ENCODE results near the gene FAAP20.

Gene FAAP20

DNA sequence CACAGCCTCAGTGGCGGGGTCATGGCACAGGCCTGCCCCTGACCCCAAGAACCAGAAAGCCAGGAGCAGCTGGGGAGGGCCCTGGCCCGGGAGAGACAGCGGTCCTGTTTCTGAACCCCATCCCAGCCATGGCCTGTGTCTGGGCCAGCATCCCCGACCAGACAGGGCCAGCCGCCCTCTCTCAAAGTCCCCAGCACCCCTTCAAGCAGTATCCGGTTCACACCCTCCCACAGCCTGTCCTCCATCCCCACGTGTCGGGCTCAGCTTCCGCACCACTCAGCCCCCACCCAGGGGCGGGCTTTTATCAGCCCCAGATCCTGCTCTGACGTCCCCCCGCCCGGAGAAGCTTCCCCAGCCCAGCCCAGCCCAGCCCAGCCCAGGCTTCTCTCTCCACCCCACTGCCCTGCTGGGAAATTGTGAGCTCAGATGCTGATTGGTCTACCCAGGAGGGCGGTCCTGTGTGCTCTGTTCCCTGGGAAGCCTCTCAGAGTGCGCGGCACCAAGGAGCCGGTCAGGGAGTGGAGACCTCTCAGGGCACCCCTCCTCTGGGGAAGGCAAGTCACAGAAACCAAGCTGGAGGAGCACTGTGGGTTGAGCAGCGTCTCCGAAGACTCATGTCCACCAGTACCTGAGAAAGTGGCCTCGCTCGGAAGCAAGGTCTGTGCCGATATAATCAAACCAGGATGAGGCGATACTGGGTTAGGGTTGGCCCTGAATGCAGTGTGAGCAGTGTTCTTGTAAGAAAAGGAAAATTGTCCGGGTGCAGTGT lies 4.7 kb upstream of the FAAP20 start:
- peaks cover 6% of the 10 kb centered on the region; the same call in 1 of the 2 replicates for H3K4me1 ChIP-seq (ENCODE audit: insufficient read depth, low read length)
- H3K36me3 ChIP-seq (ENCODE audit: insufficient read depth, low read length): no peaks in the 10 kb centered on the region
- peak overlapping the region; percentile 87 for H3K9ac ChIP-seq (ENCODE audit: low read depth, low read length)
- H3K9me3 ChIP-seq (ENCODE audit: control insufficient read depth, insufficient read depth, low read length): no peaks in the 10 kb centered on the region

- no peaks in the 10 kb centered on the region for H3K9me3 ChIP-seq (ENCODE audit: control insufficient read depth, insufficient read depth, low read length)
- H3K9ac ChIP-seq (ENCODE audit: low read depth, low read length): no peak overlapping the region; the same call in 1 of the 2 replicates
Measured at GRCh38 chr1:2198571-2198970, 4.0 kb upstream of the FAAP20 start.

GRCh38 chr1:2197707-2198165 lies 3.2 kb upstream of the FAAP20 start:
- Histone ChIP-seq H3K36me3 (ENCODE audit: insufficient read depth, low read length) (no peaks in the 10 kb centered on the region), H3K4me1 (ENCODE audit: insufficient read depth, low read length) (no peaks in the 10 kb centered on the region; the same call in 1 of the 2 replicates), H3K9me3 (ENCODE audit: control insufficient read depth, insufficient read depth, low read length) (no peaks in the 10 kb centered on the region), H3K9ac (ENCODE audit: low read depth, low read length) (no peak overlapping the region)

More at GRCh38 chr1:2198571-2198970, 4.0 kb upstream of the FAAP20 start:
- Histone ChIP-seq H3K36me3 (ENCODE audit: insufficient read depth, low read length) (no peaks in the 10 kb centered on the region), H3K4me1 (ENCODE audit: insufficient read depth, low read length) (no peaks in the 10 kb centered on the region; the same call in 1 of the 2 replicates)

DNA sequence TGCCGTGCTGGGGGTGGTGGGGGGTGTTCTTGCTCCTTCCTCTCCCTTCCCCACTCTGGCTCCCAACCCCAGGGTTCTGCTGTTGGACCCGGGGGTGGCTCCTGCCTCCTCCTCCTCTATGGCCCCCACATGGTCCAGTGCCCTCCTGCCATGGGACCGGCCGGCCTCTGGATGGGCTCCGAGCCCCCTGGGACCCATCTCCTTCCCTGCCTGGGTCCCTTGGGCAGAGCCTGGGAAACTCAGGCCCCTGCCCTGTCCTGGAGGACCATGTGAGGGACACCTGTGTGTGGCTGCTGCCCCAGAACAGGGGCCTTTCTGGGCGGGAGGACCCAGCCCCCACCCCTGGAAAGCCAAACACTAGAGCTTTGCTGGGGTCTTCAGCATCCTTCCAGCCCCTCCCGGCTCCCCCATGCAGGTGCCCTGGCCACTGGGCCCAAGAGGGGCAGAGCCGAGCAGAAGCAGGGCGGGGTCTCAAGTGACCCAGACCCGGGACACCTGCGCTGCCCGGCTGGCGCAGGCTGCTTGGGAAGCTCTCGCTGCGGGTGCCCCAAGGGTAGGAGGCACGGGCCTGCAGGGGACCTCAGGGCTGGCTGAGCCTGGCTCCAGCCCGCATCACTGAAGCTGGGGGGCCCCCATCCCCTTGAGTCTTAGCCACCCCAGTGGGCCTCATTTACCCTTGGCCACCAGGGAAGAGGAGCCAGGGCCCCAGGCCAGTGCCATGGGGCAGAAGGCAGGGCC lies 2.5 kb upstream of the FAAP20 start:
- Histone ChIP-seq H3K9me3 (ENCODE audit: control insufficient read depth, insufficient read depth, low read length) (no peaks in the 10 kb centered on the region), H3K9ac (ENCODE audit: low read depth, low read length) (no peak overlapping the region), H3K36me3 (ENCODE audit: insufficient read depth, low read length) (no peaks in the 10 kb centered on the region), H3K4me1 (ENCODE audit: insufficient read depth, low read length) (no peaks in the 10 kb centered on the region; the same call in 1 of the 2 replicates)

DNA sequence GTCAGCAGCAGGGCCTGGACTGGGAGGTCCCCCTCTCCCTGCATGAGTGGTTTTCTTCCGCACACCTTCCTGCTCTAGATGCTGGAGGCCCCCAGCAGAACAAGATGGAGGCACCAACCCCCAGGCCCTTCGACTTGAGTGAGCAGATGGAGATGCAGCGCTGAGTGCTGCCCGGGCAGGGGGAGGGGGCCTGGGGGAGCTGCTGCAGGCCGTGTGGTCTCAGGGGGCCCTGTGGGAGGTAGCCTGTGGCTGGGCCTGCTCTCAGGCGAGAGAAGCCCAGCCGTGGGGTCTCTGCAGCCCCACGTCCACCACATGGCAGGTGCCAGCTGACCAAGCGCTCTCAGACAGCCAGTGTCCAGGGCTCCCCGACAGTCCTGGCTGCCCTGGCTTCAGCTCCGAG lies 1.2 kb upstream of the FAAP20 start:
- no peaks in the 10 kb centered on the region for H3K9me3 ChIP-seq (ENCODE audit: control insufficient read depth, insufficient read depth, low read length)
- no peak overlapping the region for H3K9ac ChIP-seq (ENCODE audit: low read depth, low read length)
- no peaks in the 10 kb centered on the region; the same call in 1 of the 2 replicates for H3K4me1 ChIP-seq (ENCODE audit: insufficient read depth, low read length)
- no peaks in the 10 kb centered on the region for H3K36me3 ChIP-seq (ENCODE audit: insufficient read depth, low read length)

DNA sequence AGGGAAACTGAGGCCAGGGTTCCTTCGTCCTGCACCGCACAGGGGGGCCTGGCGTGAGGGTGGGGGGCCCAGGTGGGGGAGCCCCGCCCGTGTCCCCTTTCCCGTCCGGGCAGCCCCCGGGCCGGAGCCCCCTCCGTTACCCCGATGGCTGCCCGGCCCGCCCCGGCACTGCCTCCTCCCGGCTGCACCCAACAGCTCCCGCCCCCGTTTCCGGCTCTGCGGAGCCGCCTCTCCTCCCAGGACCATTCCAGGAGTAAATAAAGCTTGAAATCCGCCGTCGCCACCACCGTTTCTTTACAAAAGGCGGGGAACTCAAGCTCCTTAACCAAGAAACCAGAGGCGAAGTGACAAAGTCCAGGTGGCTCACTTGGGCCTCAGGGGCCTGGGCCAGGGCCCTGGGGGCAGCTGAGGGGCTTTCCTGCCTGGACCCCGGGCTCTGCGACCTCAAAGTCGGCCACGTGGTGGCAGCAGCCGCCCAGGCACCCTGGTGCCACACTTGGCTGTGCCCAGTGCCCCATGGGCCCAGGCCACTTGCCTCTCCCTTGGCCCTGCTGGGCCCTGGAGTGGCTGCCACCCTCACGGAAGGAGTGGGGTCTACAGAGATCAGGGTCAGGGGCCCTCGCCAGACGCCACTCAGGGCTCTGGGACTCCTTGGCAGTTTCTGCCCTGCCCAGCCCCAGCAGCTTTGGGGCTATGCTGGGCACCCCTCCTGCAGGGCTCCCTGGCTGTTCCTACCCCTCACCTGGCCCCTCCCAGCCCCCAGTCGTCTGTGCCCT lies 514 bp upstream of the FAAP20 start:
- Histone ChIP-seq H3K4me1 (ENCODE audit: insufficient read depth, low read length) (no peaks in the 10 kb centered on the region; the same call in 1 of the 2 replicates), H3K36me3 (ENCODE audit: insufficient read depth, low read length) (no peaks in the 10 kb centered on the region), H3K9me3 (ENCODE audit: control insufficient read depth, insufficient read depth, low read length) (no peaks in the 10 kb centered on the region), H3K9ac (ENCODE audit: low read depth, low read length) (peak overlapping the region; percentile 42)

DNA sequence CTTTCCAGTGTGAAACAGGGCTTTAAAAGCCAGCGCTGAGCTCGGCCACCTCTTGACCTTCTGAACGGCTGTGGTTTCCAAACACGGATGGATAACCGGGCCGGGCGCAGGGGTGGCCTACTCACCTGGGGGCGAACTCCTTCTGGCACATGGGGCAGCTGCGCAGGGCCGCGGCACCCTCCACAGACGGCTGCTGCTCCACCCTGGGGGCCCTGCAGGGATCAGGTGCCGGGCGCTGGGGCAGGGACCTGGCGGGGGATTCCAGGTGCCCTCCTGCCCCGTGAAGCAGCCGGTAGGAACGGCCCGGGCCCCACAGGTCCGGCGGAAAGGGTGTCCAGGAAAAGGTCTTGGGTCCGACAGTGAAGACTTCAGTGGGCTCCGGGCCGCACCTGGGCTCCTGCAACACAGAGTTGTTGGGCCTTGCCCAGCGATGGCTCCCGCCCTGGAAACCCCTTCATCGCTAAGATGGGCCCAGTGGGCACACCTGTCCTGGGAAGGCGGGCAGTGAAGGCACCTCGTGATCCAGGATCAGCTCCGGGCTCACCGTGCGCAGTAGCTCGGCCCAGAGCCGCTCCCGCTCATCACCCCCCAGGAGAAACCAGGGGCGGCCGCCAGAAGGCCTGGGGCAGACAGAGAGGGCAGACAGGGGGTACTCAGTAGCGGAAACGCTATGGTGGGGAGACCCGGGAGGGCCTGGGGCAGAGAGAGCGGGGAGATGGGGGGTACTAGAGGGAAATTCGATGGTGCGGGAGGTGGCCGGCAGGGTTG lies 874 bp downstream of the FAAP20 start:
- Histone ChIP-seq H3K9me3 (ENCODE audit: control insufficient read depth, insufficient read depth, low read length) (no peaks in the 10 kb centered on the region), H3K36me3 (ENCODE audit: insufficient read depth, low read length) (no peaks in the 10 kb centered on the region), H3K9ac (ENCODE audit: low read depth, low read length) (peak overlapping the region; percentile 67), H3K4me1 (ENCODE audit: insufficient read depth, low read length) (no peaks in the 10 kb centered on the region; the same call in 1 of the 2 replicates)

DNA sequence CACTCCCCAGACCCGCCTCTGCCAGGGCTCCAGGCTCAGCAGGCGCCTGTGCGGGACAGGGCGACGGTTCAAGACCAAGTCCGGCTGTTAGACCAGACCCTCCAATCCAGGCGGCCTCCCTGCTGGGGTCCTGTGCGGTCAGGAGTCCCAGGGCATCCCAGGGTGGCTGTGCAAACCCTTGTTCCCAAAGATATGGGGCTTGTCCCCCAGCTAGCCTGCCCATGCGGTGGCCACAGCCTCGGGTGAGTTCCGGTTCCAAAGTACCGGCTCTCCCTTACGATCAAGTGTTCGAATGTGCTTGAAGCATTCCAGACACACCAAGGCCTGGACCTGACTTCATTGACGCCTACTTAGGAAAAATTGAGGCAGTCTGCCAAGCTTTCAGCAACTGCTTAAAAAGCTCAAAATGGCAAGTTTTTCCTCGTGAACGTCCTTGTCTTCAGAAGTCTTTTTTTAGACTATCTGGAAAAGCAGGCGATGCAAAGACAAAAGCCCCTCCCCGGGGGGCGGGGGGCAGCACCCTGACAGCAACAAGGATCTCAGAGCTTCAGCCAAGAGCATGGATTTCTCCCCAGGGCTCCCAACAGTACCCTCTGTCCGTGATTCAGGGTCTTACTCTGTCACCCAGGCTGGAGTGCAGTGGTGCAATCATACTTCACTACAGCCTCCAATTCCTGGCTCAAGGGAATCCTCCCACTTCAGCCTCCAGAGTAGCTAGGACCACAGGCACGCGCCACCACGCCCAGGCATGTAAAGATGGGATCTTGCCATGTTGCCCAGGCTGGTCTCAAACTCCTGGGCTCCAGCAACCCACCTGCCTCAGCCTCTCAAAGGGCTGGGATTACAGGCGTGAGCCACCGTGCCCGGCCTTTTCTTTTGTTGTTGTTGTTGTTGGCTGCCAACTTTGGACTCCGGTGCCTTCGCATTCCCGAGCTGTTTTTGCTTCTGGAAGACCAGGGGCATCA lies 2.3 kb downstream of the FAAP20 start:
- H3K36me3 ChIP-seq (ENCODE audit: insufficient read depth, low read length): no peaks in the 10 kb centered on the region
- no peak overlapping the region for H3K9ac ChIP-seq (ENCODE audit: low read depth, low read length)
- no peaks in the 10 kb centered on the region; the same call in 1 of the 2 replicates for H3K4me1 ChIP-seq (ENCODE audit: insufficient read depth, low read length)
- no peaks in the 10 kb centered on the region for H3K9me3 ChIP-seq (ENCODE audit: control insufficient read depth, insufficient read depth, low read length)

GRCh38 chr1:2190491-2190976 lies 4.0 kb downstream of the FAAP20 start:
- Histone ChIP-seq H3K9me3 (ENCODE audit: control insufficient read depth, insufficient read depth, low read length) (no peaks in the 10 kb centered on the region), H3K4me1 (ENCODE audit: insufficient read depth, low read length) (no peaks in the 10 kb centered on the region; the same call in 1 of the 2 replicates), H3K36me3 (ENCODE audit: insufficient read depth, low read length) (no peaks in the 10 kb centered on the region; the same call in 1 of the 2 replicates), H3K9ac (ENCODE audit: low read depth, low read length) (no peak overlapping the region)

GRCh38 chr1:2189459-2190425 lies 4.8 kb downstream of the FAAP20 start:
- no peaks in the 10 kb centered on the region; the same call in 1 of the 2 replicates for H3K4me1 ChIP-seq (ENCODE audit: insufficient read depth, low read length)
- H3K9me3 ChIP-seq (ENCODE audit: control insufficient read depth, insufficient read depth, low read length): no peaks in the 10 kb centered on the region
- peak overlapping the region; percentile 36; the same call in 1 of the 2 replicates for H3K9ac ChIP-seq (ENCODE audit: low read depth, low read length)
- no peaks in the 10 kb centered on the region; the same call in 1 of the 2 replicates for H3K36me3 ChIP-seq (ENCODE audit: insufficient read depth, low read length)

DNA sequence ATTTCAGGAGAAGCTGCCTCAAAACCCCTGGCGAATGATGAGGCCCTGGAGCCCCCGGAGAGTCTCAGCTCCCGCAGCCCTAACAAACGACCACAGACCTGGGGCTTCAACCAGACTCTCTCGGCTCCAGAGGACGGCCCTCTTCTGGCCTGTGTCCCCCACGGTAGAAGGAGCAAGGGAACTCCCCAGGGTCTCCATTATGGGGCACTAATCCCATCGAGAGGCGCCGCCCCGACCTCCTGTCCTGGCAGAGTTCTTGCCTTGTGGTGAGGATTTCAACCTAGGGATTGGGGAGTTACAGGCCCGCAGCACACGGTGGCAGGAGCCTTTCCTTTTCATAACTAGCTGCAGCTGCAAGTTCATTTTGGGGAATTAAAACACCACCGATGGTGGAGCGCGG lies 6.2 kb downstream of the FAAP20 start:
- H3K36me3 ChIP-seq (ENCODE audit: insufficient read depth, low read length): no peaks in the 10 kb centered on the region; the same call in 1 of the 2 replicates
- no peak overlapping the region for H3K9ac ChIP-seq (ENCODE audit: low read depth, low read length)
- no peaks in the 10 kb centered on the region; the same call in 1 of the 2 replicates for H3K4me1 ChIP-seq (ENCODE audit: insufficient read depth, low read length)
- no peaks in the 10 kb centered on the region for H3K9me3 ChIP-seq (ENCODE audit: control insufficient read depth, insufficient read depth, low read length)

GRCh38 chr1:2187619-2188018 lies 7.0 kb downstream of the FAAP20 start:
- Histone ChIP-seq H3K4me1 (ENCODE audit: insufficient read depth, low read length) (no peaks in the 10 kb centered on the region; the same call in 1 of the 2 replicates), H3K9me3 (ENCODE audit: control insufficient read depth, insufficient read depth, low read length) (no peaks in the 10 kb centered on the region), H3K9ac (ENCODE audit: low read depth, low read length) (no peak overlapping the region), H3K36me3 (ENCODE audit: insufficient read depth, low read length) (no peaks in the 10 kb centered on the region; the same call in 1 of the 2 replicates)

All from ES-I3 (cell line).